OCI-LY3 (cell line): ENCODE measurements around the gene C10orf90.

Experiments
- CTCF ChIP-seq: fragments of 200-600, 300-600 bp; sonication (generic); IDR thresholded peaks from 2 replicates; pipeline ENCODE4 v1.5.1; 2014; ENCODE audit warnings: antibody characterized with exemption, low read length, low read depth
- EZH2phosphoT487 ChIP-seq: fragments of 200-600 bp; shearing (Covaris generic); IDR thresholded peaks from 2 replicates; pipeline ENCODE4 v1.6.1; 2018; ENCODE audit warnings: antibody characterized with exemption, mixed run types, low read depth

GRCh38 chr10:126705951-126706565 is 35.6 kb upstream of the C10orf90 start:
- TF ChIP-seq CTCF (no peak), EZH2phosphoT487 (no peak)
